Liver (tissue), 9 donors: ENCODE measurements around the gene BRSK1. TPM values are rescaled to one million over a fixed set of nuclear protein-coding genes. Genes with fewer than 3 reads are reported as not detected.

ENCODE experiments used
- DNase-seq: peaks from one replicate; pipeline ENCODE4 v3.0.0-alpha.2; 2017; ENCODE audit warnings: low spot score
- H3K27ac ChIP-seq, 2 donors: one replicate each; pipeline ENCODE4 v1.7.0; 2013; ENCODE audit warnings: inconsistent platforms in 2 of 2, low read length in 2 of 2, control low read depth in 1 of 2, low read depth in 1 of 2, mild to moderate bottlenecking in 1 of 2
- H3K27me3 ChIP-seq, 4 donors: one replicate each; pipeline versions ENCODE4 v1.6.1 to v1.7.0; 2013; ENCODE audit warnings: low read length in 3 of 4, inconsistent platforms in 1 of 4, mild to moderate bottlenecking in 1 of 4, moderate library complexity in 1 of 4; ENCODE audit not compliant: control insufficient read depth in 4 of 4, insufficient read depth in 4 of 4
- H3K36me3 ChIP-seq, 4 donors: one replicate each; pipeline versions ENCODE4 v1.6.1 to v1.7.0; 2013; ENCODE audit warnings: low read length in 3 of 4, mild to moderate bottlenecking in 3 of 4, low read depth in 1 of 4, moderate library complexity in 1 of 4; ENCODE audit not compliant: control insufficient read depth in 4 of 4, insufficient read depth in 3 of 4
- H3K4me1 ChIP-seq, 4 donors: one replicate each; pipeline versions ENCODE4 v1.6.1 to v1.7.0; 2013; ENCODE audit warnings: low read length in 3 of 4, mild to moderate bottlenecking in 3 of 4, moderate library complexity in 1 of 4; ENCODE audit not compliant: control insufficient read depth in 4 of 4, insufficient read depth in 4 of 4
- H3K4me3 ChIP-seq, 3 donors: one replicate each; pipeline versions ENCODE4 v1.6.1 to v1.7.0; 2013; ENCODE audit warnings: low read length in 3 of 3, control low read depth in 1 of 3, low read depth in 1 of 3, mild to moderate bottlenecking in 1 of 3
- H3K9ac ChIP-seq, 2 donors: one replicate each; pipeline ENCODE4 v1.7.0; 2013; ENCODE audit warnings: low read length in 2 of 2, mild to moderate bottlenecking in 2 of 2, moderate library complexity in 2 of 2, control low read depth in 1 of 2, low read depth in 1 of 2
- H3K9me3 ChIP-seq, 4 donors: one replicate each; pipeline versions ENCODE4 v1.6.1 to v1.7.0; 2013; ENCODE audit warnings: low read length in 3 of 4; ENCODE audit not compliant: control insufficient read depth in 4 of 4
- EGR1 ChIP-seq, 2 donors: IDR thresholded peaks; 2 replicates each; pipeline ENCODE4 v1.6.1; 2016 to 2018; ENCODE audit warnings: antibody characterized with exemption in 2 of 2, low read depth in 2 of 2
- FOXA1 ChIP-seq: IDR thresholded peaks from 2 replicates; pipeline ENCODE4 v1.6.1; 2016; ENCODE audit warnings: antibody characterized with exemption
- FOXA2 ChIP-seq: IDR thresholded peaks from 2 replicates; pipeline ENCODE4 v1.6.1; 2016; ENCODE audit warnings: antibody characterized with exemption
- HNF4A ChIP-seq, 2 donors: conservative IDR thresholded peaks; 2 replicates each; pipeline ENCODE4 v1.6.1; 2016; ENCODE audit warnings: antibody characterized with exemption in 2 of 2, mild to moderate bottlenecking in 2 of 2
- HNF4G ChIP-seq: IDR thresholded peaks from 2 replicates; pipeline ENCODE4 v1.6.1; 2016; ENCODE audit warnings: antibody characterized with exemption
- JUND ChIP-seq, 2 donors: IDR thresholded peaks; 2 replicates each; pipeline ENCODE4 v1.6.1; 2016; ENCODE audit warnings: antibody characterized with exemption in 2 of 2
- RAD21 ChIP-seq, 2 donors: IDR thresholded peaks; 2 replicates each; pipeline ENCODE4 v1.6.1; 2016; ENCODE audit warnings: antibody characterized with exemption in 2 of 2, mild to moderate bottlenecking in 2 of 2
- RXRA ChIP-seq, 2 donors: IDR thresholded peaks; 2 replicates each; pipeline ENCODE4 v1.6.1; 2017 to 2018; ENCODE audit warnings: antibody characterized with exemption in 2 of 2, mild to moderate bottlenecking in 1 of 2
- SP1 ChIP-seq: IDR thresholded peaks from 2 replicates; pipeline ENCODE4 v1.6.1; 2018; ENCODE audit warnings: antibody characterized with exemption, mild to moderate bottlenecking
- YY1 ChIP-seq: IDR thresholded peaks from 2 replicates; pipeline ENCODE4 v1.6.1; 2016; ENCODE audit warnings: antibody characterized with exemption, mild to moderate bottlenecking
- WGBS: extraction: QIAGEN DNeasy Blood & Tissue Kit; methylation state at CpG from one replicate; pipeline ENCODE4 v1.1.7; 2013; 5-methylcytosine and 5-hydroxymethylcytosine counted together
- polyA plus RNA-seq, 2 donors: library from polyadenylated mRNA; stranded (reverse) in 1 of 2; unstranded in 1 of 2; fragments of 200-250 nt in 1 of 2; fragments of >200 nt in 1 of 2; fragmentation: Nextera tagmentation in 1 of 2; extraction: Ambion mirVana in 1 of 2; gene quantifications; one replicate each; pipeline versions ENCODE4 v1.2.1 to v1.2.3, GENCODE V29; 2013 to 2015
- total RNA-seq, 2 donors: library from RNA; depleted of rRNA; stranded (reverse); fragments of >200 nt; gene quantifications; one replicate each; pipeline ENCODE4 v1.2.3, GENCODE V29; 2014
- TF ChIP-seq, protein P1 (sequence below): fragments of 150-350 bp; IDR thresholded peaks from 2 replicates; pipeline ENCODE4 v1.5.1; 2017; ENCODE audit warnings: improper control_type of control experiment, low read depth, low read length; ENCODE audit not compliant: missing input control
- TF ChIP-seq, protein P2 (sequence below): IDR thresholded peaks from 2 replicates; pipeline ENCODE4 v1.6.1; 2016; ENCODE audit warnings: antibody characterized with exemption
- TF ChIP-seq, protein P3 (sequence below): IDR thresholded peaks from 2 replicates; pipeline ENCODE4 v1.6.1; 2016; ENCODE audit warnings: antibody characterized with exemption, mild to moderate bottlenecking
- donor health status: healthy.
- donor health status: healthy.
- donor health status: healthy.
- donor health status: healthy.
- donor health status: healthy.

Gene BRSK1
- total and polyA plus RNA-seq, 4 donors: 0.10 to 0.65 (median 0.42) TPM; not detected in 1

DNA sequence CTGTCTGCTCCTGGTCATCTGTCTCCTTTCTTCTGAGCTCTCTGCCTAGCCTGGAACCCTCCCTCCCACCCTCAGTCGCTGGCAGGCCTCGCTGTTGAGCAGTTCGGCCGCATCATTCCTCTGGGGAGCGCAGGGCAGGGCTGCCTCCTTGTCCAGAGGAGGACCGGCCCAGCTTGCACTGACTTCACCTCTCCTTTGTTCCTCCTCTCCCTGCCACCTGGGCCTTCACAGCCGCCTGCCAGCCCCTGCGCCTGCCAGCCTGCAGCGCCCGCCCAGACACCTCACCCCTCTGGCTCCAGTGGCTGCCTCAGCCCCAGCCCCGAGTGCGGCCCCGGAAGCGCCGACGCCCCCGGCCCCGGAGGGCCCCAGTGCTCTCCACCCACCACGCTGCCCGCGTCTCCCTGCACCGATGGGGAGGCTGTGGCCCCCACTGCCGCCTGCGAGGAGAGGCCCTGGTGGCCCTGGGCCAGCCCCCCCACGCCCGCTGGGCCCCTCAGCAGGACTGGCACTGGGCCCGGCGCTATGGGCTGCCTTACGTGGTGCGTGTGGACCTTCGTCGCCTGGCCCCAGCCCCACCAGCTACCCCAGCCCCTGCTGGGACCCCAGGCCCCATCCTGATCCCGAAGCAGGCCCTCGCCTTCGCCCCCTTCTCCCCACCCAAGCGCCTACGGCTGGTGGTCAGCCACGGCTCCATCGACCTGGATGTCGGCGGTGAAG lies 63.1 kb downstream of the BRSK1 start:
- Histone ChIP-seq H3K4me1 (no peaks in the 10 kb centered on the region), H3K27ac (no peak overlapping the region), H3K9me3 (no peaks in the 10 kb centered on the region), H3K27me3 (peaks cover 0 to 3% (median 1%) of the 10 kb centered on the region in 4 donors), H3K4me3 (no peak overlapping the region), H3K36me3 (peaks cover 0 to 10% (median 1%) of the 10 kb centered on the region in 4 donors), H3K9ac (no peak overlapping the region)
- WGBS: 96% methylated on average over 41 of the region's 41 CpGs
- TF ChIP-seq JUND (IDR thresholded peaks at IDR 0.05) (no peak), YY1 (no peak), FOXA2 (no peak), RXRA (IDR thresholded peaks at IDR 0.05) (no peak)
- TF ChIP-seq, protein P1, sequence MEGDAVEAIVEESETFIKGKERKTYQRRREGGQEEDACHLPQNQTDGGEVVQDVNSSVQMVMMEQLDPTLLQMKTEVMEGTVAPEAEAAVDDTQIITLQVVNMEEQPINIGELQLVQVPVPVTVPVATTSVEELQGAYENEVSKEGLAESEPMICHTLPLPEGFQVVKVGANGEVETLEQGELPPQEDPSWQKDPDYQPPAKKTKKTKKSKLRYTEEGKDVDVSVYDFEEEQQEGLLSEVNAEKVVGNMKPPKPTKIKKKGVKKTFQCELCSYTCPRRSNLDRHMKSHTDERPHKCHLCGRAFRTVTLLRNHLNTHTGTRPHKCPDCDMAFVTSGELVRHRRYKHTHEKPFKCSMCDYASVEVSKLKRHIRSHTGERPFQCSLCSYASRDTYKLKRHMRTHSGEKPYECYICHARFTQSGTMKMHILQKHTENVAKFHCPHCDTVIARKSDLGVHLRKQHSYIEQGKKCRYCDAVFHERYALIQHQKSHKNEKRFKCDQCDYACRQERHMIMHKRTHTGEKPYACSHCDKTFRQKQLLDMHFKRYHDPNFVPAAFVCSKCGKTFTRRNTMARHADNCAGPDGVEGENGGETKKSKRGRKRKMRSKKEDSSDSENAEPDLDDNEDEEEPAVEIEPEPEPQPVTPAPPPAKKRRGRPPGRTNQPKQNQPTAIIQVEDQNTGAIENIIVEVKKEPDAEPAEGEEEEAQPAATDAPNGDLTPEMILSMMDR: no peak
- DNase-seq: no peak

DNA sequence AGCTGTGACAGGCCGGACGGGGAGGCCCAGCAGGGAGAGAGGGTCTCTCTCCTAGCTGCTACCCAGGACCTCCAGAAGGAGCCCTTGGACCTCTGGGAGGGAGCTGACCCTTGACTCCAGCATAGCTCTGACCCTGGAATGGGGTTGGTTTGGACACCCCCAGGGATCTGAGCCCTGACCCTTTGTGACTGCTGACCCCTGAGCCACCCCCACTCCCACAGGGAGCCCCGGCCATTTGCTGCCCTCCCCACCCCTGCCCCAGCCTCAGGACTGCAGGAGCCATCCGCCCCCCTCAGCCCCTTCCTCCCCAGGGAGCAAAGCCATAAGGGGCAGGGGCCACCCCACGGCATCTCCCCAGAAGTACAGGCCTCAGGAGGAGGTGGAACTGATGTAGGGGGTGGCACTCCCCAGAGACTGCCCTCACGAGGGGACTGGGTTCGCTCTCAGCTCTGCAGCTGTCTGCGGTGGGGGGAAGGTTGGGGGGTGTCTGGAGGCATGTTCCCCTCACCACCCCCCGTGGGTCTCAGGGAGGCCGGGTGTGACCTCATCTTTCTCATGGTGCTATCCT lies 63.7 kb downstream of the BRSK1 start:
- DNase-seq: no peak
- no peaks in the 10 kb centered on the region for H3K4me1 ChIP-seq
- H3K27ac ChIP-seq: no peak overlapping the region
- 91% methylated on average over 10 of the region's 10 CpGs for WGBS
- H3K4me3 ChIP-seq: no peak overlapping the region
- H3K9ac ChIP-seq: no peak overlapping the region
- no peak for TF ChIP-seq YY1
- TF ChIP-seq, protein P2, sequence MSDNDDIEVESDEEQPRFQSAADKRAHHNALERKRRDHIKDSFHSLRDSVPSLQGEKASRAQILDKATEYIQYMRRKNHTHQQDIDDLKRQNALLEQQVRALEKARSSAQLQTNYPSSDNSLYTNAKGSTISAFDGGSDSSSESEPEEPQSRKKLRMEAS: no peak
- TF ChIP-seq FOXA2: no peak
- no peak for TF ChIP-seq RAD21 (IDR thresholded peaks at IDR 0.05)
- TF ChIP-seq FOXA1: no peak
- no peak for TF ChIP-seq HNF4A (conservative IDR thresholded peaks at IDR 0.05)
- TF ChIP-seq, protein P3, sequence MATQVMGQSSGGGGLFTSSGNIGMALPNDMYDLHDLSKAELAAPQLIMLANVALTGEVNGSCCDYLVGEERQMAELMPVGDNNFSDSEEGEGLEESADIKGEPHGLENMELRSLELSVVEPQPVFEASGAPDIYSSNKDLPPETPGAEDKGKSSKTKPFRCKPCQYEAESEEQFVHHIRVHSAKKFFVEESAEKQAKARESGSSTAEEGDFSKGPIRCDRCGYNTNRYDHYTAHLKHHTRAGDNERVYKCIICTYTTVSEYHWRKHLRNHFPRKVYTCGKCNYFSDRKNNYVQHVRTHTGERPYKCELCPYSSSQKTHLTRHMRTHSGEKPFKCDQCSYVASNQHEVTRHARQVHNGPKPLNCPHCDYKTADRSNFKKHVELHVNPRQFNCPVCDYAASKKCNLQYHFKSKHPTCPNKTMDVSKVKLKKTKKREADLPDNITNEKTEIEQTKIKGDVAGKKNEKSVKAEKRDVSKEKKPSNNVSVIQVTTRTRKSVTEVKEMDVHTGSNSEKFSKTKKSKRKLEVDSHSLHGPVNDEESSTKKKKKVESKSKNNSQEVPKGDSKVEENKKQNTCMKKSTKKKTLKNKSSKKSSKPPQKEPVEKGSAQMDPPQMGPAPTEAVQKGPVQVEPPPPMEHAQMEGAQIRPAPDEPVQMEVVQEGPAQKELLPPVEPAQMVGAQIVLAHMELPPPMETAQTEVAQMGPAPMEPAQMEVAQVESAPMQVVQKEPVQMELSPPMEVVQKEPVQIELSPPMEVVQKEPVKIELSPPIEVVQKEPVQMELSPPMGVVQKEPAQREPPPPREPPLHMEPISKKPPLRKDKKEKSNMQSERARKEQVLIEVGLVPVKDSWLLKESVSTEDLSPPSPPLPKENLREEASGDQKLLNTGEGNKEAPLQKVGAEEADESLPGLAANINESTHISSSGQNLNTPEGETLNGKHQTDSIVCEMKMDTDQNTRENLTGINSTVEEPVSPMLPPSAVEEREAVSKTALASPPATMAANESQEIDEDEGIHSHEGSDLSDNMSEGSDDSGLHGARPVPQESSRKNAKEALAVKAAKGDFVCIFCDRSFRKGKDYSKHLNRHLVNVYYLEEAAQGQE: no peak
- TF ChIP-seq EGR1 (IDR thresholded peaks at IDR 0.05; ENCODE audit: low read depth in 2 of 2): no peak
- TF ChIP-seq HNF4G: no peak
- TF ChIP-seq SP1: no peak
- peaks cover 0 to 10% (median 1%) of the 10 kb centered on the region in 4 donors for H3K36me3 ChIP-seq
- H3K27me3 ChIP-seq: peaks cover 0 to 4% (median 3%) of the 10 kb centered on the region in 4 donors
- H3K9me3 ChIP-seq: no peaks in the 10 kb centered on the region
